Activated naive CD4-positive, alpha-beta T cell treated with anti-CD3 and anti-CD28 coated beads, Interleukin-2, amount 50 U/mL, for 16 hours (primary cell): Measurements from ENCODE around the gene CLASP1.
"Not testable (repeated sequence)": the region's sequence is repeated elsewhere in the genome, so short reads cannot be mapped to it uniquely, and the experiment has no call there.

Source experiments
- DNase-seq: peaks from one replicate; pipeline ENCODE4 v3.0.0-alpha.2; 2020

The CLASP1 gene

DNA sequence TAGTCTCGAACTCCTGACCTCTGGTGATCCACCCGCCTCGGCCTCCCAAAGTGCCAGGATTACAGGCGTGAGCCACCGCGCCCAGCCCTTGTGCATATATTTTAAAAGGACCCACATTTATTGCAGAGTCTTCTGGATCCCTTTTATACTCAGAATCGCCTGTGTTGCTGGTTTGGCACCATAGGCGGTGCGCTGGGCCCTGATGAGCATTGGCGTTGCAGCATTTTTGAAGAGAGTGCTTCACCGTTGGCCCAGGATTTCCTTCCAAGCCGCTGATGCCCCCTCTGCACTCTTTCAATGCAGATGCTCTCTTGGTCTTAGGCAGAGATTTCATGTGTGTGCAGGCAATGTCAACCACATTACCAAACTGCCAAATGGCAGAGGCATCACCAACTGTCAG, 350.8 kb downstream of the CLASP1 start:
- no peak for DNase-seq

DNA sequence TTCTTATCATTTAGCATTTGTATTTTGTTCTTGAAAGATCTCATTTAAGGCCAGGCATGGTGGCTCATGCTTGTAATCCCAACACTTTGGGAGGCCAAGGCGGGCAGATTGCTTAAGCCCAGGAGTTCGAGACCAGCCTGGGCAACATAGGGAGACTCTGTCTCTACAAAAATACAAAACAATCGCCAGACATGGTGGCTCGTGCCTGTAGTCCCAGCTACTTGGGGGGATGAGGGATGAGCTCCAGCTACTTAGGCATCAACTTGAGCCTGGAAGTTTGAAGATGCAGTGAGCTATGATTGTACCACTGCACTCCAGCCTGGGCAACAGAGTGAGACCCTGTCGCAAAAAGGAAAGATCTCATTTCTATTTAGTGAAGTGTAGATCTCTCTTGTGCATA, 351.4 kb downstream of the CLASP1 start:
- not testable (repeated sequence) for DNase-seq

DNA sequence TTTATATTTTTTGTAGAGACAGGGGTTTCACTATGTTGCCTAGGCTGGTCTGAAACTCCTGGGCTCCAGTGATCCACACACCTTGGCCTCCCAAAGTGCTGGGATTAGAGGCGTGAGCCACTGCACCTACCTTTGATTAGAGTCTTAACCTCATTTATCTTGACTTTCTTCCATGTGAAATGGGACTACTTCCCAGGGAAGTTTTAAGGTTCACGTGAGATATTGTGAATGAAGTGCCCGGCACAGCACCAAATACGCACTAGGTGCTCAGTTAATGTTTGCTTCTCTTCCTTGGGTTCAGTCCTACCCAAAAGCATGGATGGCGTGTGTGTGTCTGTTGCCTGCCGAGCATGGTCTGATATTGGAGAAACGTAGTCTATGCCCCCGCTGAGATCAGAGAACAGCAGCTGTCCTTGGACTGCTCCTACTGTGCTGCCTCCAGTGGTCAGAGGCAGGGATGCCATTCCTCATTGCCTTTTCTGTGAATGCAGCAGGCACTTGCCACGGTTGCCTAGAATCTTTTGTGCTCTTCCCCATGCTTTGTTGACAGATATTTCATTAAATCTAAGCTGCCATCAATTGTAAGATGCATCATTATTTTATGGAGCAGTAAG, 351.9 kb downstream of the CLASP1 start:
- DNase-seq: no peak

DNA sequence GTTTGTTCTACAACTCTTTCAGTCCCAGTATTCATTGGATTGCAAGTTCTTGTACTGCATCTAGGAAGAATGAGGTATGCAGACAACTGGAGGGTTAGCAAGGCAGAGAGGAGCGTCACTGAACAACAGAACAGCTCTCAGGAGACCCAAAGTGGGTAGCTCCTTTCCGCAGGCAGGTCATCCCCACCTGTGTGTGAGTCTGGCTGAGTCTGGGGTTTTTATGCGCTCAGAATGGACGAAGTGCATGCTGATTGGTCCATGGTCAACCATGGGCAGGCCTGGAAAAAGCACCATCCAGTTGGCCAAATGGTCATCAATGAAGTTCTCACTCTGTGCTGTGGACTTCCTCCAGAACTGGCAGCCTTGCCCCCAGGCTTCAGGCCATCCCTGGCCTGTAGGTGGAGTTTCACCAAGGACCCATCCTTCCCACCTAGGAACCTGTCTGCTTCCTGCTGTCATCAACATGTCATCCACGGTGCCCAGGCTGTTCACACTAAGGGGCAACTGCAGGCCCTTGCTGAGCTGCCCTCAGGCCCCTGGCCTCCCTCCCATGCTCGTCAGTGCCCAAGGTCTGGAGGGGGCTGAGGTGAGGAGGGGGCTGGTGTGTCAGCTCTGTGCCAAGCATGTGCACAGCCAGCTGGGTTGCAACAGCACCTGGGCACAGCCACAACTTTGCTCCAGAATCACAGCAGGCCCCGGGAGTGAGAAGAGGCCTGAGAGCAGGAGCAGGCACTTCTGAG, 353.2 kb downstream of the CLASP1 start:
- DNase-seq: no peak

DNA sequence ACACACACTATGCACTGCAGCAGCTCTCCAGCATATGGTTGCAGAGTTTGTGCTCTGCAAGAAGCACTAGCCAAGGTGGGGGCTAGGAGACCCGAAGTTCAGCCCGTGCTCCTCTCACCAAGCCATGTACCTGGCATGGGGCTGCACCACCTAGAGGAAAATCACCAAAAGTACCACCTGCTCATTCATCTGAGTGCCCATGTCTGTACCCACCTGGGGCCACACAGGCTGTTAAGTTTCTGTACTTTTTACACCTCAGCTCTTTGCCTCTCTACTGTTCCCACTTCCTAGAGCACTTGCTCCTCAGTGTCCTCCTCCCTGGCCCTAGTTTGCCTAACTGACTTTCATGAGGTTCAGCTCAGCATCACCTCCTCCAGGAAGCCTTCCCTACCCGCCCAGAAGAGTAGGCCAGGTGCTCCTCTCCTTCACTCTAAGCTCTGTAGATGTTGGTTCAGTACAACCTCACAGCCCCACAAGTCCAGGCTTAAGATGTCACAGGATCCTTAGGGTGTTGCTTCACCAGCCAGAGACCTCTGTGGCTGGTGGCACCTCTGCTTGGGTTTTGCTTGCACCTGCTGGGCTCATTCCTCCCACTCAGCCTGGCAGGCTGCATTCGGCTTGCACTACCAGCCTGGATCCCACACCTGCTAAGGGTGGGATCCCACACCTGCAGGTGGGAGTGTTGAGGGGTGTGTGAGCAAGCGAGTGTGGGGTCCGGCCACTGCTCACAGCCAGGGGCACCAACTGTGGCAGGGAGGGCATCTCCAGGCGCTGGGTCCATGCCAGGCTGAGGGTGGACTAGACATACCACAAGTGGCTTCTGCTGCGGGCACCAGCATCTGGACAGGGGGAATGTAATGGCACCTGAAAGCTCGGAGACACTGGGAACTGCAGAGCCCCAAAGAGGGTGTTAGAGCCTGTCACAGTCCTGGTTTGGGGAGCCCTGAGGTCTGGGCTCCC, 354.1 kb downstream of the CLASP1 start:
- no peak for DNase-seq

DNA sequence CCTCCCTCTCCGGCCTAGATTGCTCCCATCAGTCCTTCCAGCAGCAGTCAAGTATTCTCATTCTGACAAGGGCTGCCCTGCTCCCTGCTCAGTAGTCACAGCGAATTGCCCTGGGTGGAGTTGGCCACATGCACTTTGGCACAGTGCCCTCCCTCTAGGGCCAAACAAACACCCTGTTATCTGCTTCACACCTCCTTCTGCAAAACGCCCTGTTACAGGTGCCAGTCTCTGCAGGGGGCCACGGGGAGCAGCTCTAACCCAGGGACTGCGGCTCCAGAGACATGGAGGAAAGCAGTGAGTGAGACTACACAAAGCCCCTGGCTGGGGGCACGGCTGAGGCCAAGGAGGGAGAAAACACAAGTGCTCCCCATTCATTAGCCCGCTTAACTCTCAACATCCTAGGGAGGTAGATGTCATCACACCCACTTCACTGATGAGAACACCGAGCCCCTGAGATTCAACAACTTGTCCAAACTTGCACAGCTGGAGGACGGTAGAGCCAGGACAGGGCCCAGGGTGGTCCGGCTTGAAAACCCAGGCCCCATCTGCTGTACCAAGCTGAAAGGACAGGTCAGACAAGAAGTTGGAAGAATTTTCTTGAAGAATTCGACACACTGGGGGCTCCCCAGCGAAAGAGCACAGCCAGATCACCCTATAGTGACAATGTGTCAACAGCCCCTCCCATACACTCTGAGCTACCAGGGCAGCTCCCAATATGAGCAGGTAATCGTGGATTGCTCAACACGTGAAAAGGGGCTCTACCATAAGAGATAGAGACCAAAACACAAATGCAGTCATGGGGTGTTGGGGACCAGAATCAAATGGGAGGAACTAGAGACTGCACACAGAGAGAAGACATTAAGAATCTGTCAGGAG, 355.6 kb downstream of the CLASP1 start:
- DNase-seq: no peak

DNA sequence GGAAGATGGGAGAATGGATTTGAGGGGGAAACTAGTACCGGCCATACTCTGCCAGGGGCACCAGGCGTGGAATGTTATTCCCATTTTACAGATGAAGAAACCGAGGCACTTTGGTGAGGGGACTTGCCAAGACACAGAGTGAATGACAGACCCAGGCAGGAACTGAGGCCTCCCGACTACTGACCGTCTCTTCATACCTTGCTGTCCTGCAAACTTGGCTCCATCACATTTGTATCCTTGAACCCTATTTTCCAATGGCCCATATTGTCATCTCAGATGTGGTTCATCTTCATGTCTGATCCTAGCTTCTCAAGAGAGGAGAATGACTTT, 358.0 kb downstream of the CLASP1 start:
- no peak for DNase-seq

DNA sequence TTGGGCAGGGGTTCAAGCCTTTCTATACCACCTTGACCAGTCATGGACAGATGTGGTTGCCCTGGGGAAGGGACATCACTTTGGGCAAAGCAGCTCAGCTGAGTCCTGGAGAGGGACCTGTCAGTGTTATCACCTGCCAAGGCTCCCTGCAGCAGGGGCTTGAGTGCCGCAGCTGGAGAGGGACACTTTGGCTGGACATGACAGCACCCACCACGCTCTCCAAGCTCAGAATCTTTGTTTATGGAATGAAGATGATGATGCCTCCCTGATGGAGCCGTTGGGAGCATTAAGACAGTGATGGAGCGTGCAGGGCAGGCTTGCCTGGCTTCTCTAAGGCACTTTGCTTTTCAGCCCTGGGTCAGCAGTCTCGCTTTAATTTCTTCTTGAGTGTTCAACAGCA, 360.0 kb downstream of the CLASP1 start:
- no peak for DNase-seq

DNA sequence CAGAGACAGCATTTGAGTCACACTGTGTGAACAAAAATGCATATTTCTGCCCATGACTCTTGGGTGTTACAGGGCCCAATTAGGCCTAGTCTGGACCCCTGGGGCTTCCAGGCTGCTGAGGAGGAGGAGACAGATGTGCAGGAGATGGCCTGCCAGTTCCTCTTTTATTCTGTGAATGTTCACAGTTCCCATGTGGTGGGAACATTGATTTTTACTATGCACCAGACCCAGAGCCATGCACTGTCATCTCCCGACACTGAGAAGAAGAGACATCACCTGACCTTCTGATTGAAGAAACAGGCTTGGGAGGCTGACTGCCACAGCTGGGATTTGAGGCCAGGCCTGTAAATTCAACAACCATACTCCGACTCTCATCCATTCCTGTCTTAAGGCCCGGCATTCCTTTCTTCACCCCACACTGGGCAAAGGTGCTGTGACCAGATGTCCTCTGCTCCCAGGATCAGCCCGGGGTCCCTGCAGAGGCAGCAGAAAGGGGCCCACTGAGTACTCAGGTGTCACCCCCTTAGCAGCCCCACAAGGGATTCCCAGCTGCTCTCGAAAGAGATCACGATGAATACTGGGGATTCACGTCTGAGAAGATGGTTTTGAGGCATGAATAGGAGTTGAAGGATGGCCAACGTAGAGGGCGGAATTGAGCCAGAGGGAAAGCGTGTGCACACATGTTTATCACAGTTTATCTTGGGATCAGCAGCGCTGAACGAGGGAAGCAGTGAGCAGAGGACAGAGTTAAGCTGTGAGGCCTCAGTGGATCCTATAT, 360.6 kb downstream of the CLASP1 start:
- no peak for DNase-seq

DNA sequence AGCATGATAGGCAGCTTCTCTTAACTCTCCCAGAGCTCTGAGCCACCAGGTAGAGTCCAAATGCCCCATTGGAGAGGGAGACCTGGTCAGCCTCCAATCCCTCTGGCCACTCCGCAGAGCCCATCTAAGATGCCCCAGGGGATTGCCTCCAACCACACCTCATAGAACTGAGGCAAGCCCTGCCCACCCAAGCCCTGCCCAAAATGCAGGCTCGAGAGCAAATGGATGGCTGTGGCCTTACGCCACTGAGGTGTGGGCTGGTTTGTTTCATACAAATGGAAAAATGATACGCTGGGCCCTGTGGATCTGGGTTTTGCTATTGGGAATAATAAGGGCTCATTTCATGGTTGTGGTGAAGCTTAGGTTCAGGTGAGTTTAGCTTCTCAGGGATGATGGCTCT, 361.3 kb downstream of the CLASP1 start:
- no peak for DNase-seq
